ENCODE data around the gene TSSC4.

TSSC4 gene

DNA sequence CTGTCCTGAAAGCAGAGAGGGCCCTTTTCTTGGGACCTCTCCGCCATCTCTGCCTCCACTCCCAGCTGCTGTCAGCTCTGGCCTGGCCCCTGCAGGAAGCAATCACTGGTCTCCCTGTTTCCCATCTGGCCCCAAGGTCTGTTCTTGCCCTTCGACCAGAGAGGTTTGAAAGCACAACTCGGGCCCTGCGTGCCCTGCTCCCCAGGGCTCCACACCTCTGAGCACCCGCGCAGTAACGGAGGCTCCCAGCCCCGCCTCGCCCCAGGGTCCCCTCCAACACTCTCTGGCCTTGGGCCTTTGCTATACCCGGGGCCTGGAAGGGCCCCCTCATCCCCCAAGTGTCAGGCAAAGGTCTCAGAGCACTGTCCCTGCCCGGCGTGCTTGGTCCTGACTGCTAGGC lies 31.2 kb upstream of the TSSC4 start:
- TF ChIP-seq, protein P1, sequence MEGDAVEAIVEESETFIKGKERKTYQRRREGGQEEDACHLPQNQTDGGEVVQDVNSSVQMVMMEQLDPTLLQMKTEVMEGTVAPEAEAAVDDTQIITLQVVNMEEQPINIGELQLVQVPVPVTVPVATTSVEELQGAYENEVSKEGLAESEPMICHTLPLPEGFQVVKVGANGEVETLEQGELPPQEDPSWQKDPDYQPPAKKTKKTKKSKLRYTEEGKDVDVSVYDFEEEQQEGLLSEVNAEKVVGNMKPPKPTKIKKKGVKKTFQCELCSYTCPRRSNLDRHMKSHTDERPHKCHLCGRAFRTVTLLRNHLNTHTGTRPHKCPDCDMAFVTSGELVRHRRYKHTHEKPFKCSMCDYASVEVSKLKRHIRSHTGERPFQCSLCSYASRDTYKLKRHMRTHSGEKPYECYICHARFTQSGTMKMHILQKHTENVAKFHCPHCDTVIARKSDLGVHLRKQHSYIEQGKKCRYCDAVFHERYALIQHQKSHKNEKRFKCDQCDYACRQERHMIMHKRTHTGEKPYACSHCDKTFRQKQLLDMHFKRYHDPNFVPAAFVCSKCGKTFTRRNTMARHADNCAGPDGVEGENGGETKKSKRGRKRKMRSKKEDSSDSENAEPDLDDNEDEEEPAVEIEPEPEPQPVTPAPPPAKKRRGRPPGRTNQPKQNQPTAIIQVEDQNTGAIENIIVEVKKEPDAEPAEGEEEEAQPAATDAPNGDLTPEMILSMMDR (IDR thresholded peaks at IDR 0.05; ENCODE audit: control insufficient read depth, extremely low read depth, insufficient read depth) = no peak
- DNase-seq (ENCODE audit: low read depth) = no peak
- no peak overlapping the region for H3K4me3 ChIP-seq (ENCODE audit: low read depth, low read length)

DNA sequence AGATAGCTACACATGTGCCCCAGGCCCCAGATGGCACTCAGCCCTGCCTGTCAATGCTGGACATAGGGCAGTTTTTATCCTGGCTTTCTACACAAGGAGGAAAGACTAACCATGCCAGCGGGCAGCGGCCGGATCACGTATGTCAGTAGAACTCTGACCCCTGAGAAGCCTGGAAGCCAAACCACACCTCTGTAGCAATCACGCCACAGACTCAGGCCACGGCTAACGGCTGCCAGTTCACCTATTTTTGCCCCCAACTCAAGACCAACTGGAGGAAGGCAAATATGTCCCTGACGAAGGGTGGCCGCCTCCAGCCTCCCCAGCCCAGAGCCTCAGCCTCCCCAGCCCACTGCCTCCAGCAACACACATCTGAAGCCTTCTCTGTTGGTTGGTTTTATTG lies 30.7 kb upstream of the TSSC4 start:
- TF ChIP-seq, protein P1 (IDR thresholded peaks at IDR 0.05; ENCODE audit: control insufficient read depth, extremely low read depth, insufficient read depth) = no peak
- H3K4me3 ChIP-seq (ENCODE audit: low read depth, low read length) = no peak overlapping the region
- no peak for DNase-seq (ENCODE audit: low read depth)

DNA sequence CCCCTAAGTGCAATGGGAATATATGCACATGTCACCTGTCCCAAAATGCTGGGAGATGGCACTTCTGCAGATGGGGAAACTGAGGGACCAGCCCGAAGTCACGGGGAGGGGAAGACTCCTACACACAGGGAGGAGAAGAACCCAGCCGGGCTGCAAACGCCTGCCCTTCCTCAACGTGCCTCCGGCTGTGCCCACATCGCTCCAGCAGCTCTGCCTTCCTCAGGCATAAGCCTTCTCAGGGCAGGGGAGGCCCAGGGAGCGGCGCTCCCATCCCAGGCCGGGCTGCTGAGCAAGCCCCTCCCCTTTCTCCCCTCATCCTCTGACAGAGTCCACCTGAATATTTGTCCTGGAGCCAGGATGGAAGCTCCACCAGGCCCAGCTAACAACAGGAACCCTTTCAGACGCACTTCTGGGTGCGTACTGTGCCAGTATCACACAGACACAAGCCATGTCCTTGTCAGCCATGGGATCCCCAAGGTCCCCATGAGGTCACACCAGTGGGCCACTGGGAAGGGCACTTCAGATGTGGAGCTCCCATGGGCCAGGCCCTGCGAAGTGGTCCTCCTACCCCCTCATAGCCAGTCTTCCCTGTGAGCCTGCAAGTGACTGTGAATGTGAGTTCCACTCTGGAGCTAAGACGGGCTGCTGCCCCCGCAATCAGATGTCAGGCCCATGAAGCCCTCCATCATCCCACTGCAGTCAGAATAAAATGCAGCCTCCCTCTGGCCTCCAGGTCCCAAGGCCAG lies 25.9 kb upstream of the TSSC4 start:
- DNase-seq (ENCODE audit: low read depth) = no peak
- no peak overlapping the region for H3K4me3 ChIP-seq (ENCODE audit: low read depth, low read length)
- TF ChIP-seq, protein P1 (IDR thresholded peaks at IDR 0.05; ENCODE audit: control insufficient read depth, extremely low read depth, insufficient read depth) = no peak

DNA sequence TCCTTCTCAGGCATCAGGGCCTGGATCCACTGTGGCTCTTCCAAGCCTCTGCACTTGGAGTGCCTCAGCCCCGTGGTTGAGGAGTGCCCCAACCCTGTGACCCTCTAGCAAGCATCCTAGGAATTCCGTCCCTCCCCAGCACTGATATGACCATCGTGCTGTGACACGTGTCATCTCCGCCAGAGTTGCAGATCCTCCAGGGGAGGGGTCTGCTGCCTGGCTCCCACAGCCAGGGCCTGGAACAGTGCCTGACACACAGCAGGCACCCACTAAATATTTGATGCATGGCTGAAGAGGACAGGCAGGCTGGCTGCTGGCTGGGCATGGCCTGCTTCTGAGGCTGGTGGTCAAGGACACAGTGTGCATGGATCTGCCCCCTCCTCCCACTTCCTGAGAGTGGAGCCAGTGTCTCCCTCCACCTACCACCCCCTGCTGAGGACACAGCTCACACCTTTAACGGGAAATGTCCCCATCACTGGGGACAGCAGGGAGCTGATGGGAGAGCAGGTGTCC lies 25.2 kb upstream of the TSSC4 start:
- no peak for DNase-seq (ENCODE audit: low read depth)
- TF ChIP-seq, protein P1 (IDR thresholded peaks at IDR 0.05; ENCODE audit: control insufficient read depth, extremely low read depth, insufficient read depth) = peak; percentile 40
- no peak overlapping the region for H3K4me3 ChIP-seq (ENCODE audit: low read depth, low read length)

DNA sequence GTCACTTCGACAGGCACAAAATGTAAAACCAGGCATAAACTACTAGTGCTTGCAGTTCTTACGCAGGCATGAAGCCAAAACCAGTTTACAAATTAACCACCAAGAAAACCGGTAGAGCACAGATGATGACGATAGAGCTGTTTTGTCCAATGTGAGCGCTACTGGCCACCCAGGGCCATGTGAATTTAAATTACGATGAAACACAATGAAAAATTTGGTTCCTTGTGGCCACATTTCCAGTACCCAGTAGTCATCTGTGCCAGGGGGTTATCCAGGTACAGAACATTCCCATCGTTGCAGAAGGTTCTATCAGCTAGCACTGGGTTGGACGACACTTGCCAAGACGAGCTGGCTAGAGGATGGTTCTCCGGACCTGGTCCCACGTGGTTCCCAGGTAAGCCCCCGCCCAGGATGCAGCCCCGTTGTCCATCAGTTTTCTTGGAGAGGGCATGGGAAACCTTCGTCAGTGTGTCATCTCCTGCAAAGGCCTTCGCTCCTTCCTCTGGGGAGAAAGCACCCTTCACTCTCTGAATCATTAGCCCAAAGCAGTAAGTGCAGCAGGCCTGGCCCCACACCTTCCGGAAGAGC lies 24.5 kb upstream of the TSSC4 start:
- peak overlapping the region; percentile 4; the same call in 1 of the 2 replicates for H3K4me3 ChIP-seq (ENCODE audit: low read depth, low read length)
- peak; percentile 69 for DNase-seq (ENCODE audit: low read depth)
- TF ChIP-seq, protein P1 (IDR thresholded peaks at IDR 0.05; ENCODE audit: control insufficient read depth, extremely low read depth, insufficient read depth) = no peak

DNA sequence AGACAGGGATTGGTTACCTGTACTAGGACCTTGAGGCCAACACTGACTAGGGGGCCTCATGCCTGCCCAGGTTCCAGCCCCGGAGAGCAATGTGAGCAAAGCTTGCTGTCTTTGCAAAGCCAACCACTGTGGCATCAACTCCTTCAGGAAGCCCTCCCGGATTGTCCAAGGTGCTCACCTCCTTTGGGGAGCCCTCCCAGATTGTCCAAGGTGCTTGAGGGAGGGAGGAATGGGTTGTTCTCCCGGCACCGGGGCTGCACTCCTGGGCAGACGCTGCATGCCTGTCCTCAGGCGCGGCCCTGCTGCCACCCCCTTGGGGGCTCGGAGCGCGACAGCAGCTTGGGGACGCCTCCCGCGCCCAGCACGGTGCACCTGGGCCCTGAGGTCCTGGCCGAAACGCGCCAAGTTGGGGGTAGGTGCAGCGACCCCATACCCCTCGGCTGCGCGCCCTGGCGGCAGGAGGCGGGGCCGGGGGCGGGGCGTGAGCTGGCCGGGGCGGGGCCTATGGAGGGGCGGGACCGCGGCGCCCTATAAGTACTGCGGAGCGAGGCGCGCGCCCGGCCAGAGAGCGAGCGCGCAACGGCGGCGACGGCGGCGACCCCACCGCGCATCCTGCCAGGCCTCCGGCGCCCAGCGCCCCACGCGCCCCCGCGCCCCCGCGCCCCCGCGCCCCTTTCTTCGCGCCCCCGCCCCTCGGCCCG lies 23.6 kb upstream of the TSSC4 start, which contains the start of gene CD81:
Gene CD81 (plus strand): TSS at position 560 of the 701 bp plus-strand sequence. CDS start 240 bp downstream, outside the sequence.
- TF ChIP-seq, protein P1 (IDR thresholded peaks at IDR 0.05; ENCODE audit: control insufficient read depth, extremely low read depth, insufficient read depth) = no peak
- DNase-seq (ENCODE audit: low read depth) = no peak
- H3K4me3 ChIP-seq (ENCODE audit: low read depth, low read length) = peak within 1 kb of the TSS; percentile 69
